ENCODE data around the gene GJA4.

GJA4 gene

DNA sequence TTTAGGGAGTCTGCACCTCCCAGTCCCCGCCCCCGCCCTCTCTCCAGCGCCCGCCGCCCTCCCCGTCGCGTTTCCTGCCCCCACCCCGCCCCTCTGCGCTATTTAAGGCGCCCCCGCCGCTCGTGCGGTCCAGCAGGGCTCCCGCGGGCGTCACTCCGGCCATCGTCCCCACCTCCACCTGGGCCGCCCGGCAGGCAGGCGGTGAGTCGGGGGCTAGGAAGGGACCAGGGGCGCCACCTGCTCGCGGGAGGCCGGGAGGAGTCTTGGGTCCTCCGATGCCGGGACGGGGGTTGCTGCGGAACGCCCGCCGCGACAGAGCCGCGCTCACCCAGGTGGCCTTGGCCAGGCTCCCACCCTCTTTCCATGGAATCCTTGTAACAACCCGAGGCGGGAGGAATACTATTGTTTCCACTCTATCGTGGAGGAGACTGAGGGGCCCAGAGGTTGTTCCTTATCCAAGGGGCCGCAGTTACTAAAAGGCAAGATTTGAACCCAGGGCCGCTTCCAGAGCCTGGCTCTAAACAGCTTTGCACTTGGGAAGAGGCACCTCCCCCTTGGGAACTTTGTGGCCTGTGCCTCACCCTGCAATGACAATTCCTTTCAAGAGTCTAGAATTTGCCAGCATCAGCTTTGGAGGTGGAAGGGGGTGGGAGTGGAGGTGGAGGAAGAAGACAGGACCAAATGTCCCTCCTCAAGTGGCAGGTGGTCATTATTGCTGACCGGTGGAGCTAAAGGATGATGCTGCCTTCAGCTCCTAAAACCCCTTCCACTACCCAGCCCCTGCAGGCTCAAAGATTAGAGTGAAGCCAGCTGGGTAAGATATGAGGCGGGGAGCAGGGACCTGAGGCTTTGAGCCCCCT, at the start of gene GJA4:
TSS of gene GJA4 (plus strand) at position 132 of the 860 bp plus-strand sequence. CDS start 1,215 bp downstream, outside the sequence.
- DNase-seq (ENCODE audit: low read depth in 2 of 2) = no peak

DNA sequence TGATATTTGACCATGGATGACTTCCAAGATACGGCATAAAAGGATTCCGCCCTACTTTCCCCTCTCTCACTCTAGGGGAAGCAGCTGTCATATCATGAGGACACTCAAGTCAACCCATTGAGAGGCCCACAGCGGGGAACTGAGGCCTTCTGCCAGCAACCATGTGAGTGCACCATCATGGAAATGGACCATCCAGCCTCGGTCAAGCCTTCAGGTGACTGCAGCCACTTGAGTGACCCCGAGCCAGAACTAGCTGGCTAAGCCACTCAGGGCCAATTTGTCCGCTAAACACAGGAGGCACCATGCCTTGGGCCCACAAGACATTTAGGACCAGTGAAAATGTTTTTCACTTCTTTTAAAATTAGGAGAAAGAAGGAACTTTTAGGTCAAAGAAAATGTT, 49.0 kb upstream of the GJA4 start:
- DNase-seq (ENCODE audit: low read depth in 2 of 2) = no peak

DNA sequence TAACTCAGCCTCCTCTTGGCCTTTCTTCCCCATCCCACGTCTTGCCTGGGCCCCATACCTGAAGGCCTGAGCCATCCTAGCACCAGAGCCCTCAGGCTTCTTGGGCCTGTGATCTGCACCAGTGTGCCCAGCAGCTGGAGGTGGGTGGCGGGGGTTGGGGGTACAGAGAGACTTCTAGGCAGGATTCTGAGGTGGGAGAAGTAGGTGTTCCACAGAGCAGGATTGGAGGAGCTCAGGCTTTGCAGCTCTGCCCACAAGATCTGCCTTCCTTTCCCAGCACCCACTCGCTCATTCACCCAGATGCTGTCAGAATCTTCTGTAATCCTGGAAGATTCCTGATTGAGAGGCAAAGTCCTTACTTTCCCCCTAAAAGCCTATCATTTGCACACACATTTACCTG, 47.9 kb upstream of the GJA4 start:
- DNase-seq (ENCODE audit: low read depth in 2 of 2) = no peak

DNA sequence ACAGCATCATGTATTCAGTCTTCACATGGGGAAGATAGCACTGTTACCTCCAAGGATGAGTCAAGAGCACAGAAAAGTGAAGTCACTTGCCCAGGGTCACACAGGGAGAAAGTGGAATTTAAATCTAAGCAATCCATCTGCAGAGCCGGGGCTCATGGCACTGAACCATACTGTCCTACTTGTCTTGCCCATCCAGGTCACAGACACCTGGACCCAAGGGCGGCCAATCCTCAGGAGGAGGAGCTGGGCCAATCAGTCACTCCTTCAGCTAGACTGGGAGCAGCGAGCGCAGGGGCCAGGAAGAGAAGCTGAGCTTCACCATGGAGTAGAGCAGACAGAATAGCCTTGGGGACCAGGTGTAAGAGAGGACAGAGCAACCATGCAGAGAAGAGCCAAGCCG, 47.1 kb upstream of the GJA4 start:
- no peak for DNase-seq (ENCODE audit: low read depth in 2 of 2)

GRCh38 chr1:34746101-34746500, 46.7 kb upstream of the GJA4 start:
- no peak for DNase-seq (ENCODE audit: low read depth in 2 of 2)

- DNase-seq (ENCODE audit: low read depth in 2 of 2) = no peak
These were observed 45.8 kb upstream of the GJA4 start for GRCh38 chr1:34746785-34747637.

DNA sequence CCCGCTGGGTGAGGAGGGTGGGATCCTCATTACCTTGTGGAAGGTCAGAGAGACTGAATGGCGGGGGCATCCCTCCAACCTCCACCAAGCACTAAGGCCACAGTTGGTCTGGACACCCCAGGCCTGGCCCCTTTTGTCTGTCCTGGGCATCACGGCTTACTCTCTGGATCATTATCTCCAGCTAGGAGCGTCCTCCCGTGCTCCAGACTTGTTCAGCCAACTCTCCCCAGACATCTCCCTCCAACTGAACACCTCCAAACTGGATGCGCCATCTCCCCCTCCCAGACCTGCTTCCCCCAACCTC, 45.2 kb upstream of the GJA4 start:
- no peak for DNase-seq (ENCODE audit: low read depth in 2 of 2)

GRCh38 chr1:34749992-34750391, 42.8 kb upstream of the GJA4 start:
- DNase-seq (ENCODE audit: low read depth in 2 of 2) = no peak

- DNase-seq (ENCODE audit: low read depth in 2 of 2) = no peak
These were observed 42.2 kb upstream of the GJA4 start for GRCh38 chr1:34750610-34751009.

DNA sequence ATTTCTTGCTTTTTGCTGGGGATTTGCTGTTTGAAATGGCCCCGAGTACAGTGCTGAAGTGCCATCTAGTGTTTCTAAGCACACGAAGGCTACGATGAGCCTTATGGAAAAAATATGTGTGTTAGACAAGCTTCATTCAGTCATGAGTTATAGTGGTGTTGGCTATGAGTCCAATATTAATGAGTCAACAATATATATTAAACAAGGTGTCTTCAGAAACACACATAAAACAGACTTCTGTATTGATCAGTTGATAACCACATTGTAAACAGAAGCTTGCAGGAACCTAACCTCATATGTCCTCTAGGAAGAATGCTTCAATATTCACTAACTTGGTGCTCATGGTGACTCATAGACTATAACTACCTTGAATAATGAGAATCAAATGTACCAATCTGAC, 39.6 kb upstream of the GJA4 start:
- no peak for DNase-seq (ENCODE audit: low read depth in 2 of 2)

DNA sequence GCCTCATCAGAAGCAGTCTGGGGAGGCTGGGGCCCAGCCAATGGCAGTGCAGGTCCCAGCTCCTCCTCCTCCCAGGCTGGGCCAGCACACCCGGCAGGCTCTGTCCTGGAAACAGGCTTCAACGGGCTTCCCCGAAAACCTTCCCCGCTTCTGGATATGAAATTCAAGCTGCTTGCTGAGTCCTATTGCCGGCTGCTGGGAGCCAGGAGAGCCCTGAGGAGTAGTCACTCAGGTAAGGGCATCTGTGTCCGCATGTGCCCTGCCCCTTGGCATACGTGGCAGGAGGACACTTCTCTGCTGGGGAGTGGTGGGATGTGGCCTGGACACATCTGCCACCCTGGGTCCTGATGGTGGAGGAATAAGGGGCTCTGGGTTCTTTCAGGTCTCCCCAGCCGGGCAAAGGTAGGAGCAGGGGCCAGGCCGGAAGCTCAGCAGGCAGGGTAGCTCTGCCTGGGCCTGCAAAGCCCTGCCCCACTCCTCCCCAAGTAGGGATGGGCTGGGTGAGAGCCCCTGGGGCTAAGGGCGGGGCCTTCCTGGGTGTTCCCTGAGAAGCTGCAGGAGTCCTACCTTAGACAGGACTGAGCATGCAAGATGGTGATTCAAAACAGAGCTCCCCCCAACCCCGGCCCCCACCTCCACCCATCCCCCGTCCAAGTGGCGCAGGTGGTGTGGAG, 37.7 kb upstream of the GJA4 start, which contains the start of gene GJB5:
TSS of gene GJB5 (plus strand) at position 84 of the 674 bp plus-strand sequence. CDS start 2,284 bp downstream, outside the sequence.
- DNase-seq (ENCODE audit: low read depth in 2 of 2) = no peak

GRCh38 chr1:34755961-34756360, 36.8 kb upstream of the GJA4 start:
- DNase-seq (ENCODE audit: low read depth in 2 of 2) = no peak

GRCh38 chr1:34757386-34757785, 35.4 kb upstream of the GJA4 start:
- DNase-seq (ENCODE audit: low read depth in 2 of 2) = no peak

DNA sequence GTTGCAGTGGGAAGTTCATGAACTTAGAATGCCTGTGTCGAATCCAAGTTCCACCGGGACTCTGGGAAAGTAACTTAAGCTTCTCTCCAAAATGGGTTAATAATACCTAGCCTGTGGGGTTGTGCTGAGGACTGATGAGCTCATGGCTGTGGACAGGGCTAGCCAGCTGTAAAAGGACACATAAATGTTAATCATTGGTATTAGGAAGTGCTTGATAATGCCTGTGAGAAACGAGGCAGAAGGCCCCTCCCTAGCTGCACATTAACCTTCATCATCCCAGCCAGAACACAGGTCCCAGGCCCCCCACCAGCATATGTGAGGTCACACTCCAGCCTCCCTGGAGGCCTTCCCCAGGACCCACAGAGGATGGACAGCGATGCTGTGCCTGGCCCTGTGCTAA, 34.0 kb upstream of the GJA4 start:
- DNase-seq (ENCODE audit: low read depth in 2 of 2) = no peak

DNA sequence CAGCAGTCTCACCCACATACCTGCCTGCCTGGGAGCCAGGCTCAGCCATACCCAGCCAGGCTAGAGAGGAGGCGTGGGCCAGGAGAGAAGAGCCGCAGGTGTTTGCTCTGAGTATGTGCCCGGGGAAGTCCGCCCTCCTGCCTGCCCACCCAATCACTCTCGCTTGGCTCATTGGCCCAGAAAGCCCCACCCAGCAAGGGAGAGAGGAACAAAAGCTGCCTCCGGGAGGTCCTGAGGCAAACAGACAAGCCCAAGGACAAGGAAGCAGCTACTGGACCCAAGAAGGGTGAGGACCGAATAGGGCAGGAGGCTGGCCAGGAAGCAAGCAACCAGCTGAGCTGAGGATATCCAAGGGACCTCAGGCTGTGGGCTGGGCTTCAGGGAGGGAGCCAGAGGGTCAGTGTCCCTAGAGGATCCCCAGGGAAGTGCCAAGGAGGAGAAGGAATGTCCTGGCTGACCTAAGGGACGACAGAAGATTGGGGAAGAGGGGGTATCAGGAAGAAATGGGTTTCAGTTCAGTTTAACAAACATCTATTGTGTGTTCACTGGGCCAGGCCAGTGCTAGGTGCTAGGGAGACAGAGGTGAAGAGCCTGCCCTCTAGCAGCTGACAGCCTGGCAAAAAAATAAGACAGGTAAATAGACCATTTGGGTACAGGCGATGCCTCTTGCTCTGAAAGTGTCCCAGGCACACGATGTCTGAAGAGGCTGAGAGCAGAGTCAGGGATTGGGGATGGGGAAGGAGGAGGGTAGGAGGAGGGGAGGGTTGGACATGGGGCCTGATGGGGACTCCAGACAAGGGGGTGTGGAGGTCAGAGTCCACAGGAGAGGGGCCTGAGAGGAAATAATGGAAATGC, 33.1 kb upstream of the GJA4 start, which contains the start of gene GJB4:
TSS of gene GJB4 (plus strand) at position 238 of the 855 bp plus-strand sequence. CDS start 1,515 bp downstream, outside the sequence.
- DNase-seq (ENCODE audit: low read depth in 2 of 2) = no peak

DNA sequence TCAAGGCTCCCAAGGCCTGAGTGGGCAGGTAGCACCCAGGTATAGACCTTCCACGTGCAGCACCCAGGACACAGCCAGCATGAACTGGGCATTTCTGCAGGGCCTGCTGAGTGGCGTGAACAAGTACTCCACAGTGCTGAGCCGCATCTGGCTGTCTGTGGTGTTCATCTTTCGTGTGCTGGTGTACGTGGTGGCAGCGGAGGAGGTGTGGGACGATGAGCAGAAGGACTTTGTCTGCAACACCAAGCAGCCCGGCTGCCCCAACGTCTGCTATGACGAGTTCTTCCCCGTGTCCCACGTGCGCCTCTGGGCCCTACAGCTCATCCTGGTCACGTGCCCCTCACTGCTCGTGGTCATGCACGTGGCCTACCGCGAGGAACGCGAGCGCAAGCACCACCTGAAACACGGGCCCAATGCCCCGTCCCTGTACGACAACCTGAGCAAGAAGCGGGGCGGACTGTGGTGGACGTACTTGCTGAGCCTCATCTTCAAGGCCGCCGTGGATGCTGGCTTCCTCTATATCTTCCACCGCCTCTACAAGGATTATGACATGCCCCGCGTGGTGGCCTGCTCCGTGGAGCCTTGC, 31.5 kb upstream of the GJA4 start:
- no peak for DNase-seq (ENCODE audit: low read depth in 2 of 2)

- DNase-seq (ENCODE audit: low read depth in 2 of 2) = no peak
These were observed 31.0 kb upstream of the GJA4 start for GRCh38 chr1:34761776-34762307.

DNA sequence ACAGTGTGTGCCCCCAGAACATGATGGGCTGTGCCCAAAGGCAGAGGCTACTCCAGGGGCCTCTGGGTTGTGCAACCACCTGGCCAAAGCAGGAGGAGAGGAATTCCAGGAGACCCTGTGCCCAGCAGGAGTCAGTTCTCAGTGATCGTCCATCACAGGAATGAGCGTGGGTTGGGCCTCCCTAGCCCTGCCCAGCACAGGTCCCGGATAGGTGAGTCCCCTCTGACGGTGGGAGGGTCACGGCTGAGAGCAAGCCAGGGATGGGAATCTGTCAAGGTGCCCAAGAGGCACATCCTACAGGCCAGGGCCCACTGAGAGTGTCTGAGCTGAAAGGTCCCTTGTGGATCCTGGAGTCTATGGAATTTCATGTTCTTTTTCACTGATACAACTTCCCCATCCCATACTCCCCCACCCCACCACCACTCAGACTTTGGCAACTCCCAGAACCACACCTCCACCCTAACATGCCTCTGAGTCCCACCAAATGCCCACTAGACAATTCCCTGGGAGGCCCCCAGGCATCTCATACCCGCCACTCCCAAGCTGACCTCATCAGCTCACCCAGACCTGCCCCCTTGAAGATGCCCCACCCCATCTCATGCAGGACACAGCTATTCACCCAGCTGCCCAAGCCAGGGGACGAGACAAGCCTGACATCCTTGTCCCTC, 30.2 kb upstream of the GJA4 start:
- no peak for DNase-seq (ENCODE audit: low read depth in 2 of 2)

- no peak for DNase-seq (ENCODE audit: low read depth in 2 of 2)
These were observed 29.5 kb upstream of the GJA4 start for GRCh38 chr1:34763142-34763781.

DNA sequence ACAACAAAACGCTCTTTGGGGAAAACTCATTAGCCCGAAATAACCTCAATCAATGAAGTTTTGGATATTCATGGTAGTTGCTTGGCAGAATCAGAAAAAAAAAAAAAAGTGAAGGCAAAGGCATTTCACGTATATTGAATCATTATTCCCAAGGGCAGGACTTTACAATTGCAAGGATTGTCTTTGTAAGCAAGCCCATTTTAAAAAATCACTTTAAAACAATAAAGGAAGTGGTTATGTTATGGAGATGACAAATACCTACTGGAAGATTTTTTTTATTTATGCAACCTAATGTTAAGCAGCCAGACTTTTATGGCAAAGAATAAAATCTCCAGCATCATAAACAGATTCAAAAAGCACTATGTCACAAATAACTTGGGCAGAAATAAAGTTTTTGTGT, 23.9 kb upstream of the GJA4 start:
- DNase-seq (ENCODE audit: low read depth in 2 of 2) = no peak
